Measurements from ENCODE around the gene ACOT13.

DNA sequence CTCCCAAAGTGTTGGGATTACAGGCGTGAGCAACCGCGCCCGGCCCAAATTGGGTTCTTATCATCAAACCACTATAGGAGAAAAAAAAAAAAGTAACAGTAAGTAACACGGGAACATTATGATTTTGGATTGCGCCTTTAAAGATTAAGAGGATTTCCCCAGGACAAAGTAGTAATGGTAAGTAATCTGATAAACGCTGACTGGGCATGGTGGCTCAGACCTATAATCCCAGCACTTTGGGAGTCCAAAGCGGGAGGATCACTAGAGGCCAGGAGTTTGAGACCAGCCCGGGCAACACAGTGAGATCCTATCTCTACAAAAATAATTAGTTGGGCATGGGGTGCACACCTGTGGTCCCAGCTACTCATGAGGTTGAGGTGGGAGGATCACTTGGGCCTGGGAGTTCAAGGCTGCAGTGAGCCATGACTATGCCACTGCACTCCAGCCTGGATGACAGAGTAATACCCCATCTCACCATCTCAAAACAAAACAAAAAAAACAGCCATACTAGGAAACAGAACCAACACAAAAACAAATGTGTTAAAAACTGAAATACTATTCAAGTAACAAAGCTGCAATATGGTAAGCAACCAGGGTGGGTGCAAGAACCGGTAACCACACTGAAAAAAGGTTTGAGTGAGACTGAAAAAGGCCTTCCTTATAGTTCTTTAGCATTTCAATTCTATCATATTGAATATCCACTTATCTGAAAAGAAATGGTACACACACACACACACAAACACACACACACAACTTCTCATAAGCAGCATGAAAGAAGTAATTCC lies 43.8 kb downstream of the ACOT13 start:
- TF ChIP-seq, protein P1, sequence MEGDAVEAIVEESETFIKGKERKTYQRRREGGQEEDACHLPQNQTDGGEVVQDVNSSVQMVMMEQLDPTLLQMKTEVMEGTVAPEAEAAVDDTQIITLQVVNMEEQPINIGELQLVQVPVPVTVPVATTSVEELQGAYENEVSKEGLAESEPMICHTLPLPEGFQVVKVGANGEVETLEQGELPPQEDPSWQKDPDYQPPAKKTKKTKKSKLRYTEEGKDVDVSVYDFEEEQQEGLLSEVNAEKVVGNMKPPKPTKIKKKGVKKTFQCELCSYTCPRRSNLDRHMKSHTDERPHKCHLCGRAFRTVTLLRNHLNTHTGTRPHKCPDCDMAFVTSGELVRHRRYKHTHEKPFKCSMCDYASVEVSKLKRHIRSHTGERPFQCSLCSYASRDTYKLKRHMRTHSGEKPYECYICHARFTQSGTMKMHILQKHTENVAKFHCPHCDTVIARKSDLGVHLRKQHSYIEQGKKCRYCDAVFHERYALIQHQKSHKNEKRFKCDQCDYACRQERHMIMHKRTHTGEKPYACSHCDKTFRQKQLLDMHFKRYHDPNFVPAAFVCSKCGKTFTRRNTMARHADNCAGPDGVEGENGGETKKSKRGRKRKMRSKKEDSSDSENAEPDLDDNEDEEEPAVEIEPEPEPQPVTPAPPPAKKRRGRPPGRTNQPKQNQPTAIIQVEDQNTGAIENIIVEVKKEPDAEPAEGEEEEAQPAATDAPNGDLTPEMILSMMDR (IDR thresholded peaks at IDR 0.05): no peak
- no peak for TF ChIP-seq ZFX (IDR thresholded peaks at IDR 0.05; ENCODE audit: borderline replicate concordance)

All from 22Rv1 (cell line).